HepG2 (cell line): Measurements from ENCODE around the gene GP1BA. TPM values are rescaled to one million over a fixed set of nuclear protein-coding genes. Genes with fewer than 3 reads are reported as not detected.

Experiments used
- ARID2 ChIP-seq: sonication (generic); formaldehyde crosslinking; IDR thresholded peaks from 2 replicates; pipeline ENCODE4 v1.8.1; 2022; ENCODE audit warnings: mild to moderate bottlenecking, missing genetic modification reagents, borderline replicate concordance
- FOXA1 ChIP-seq, 2 experiments: fragments of 450-650 bp in 1 of 2; sonication (generic) in 1 of 2; formaldehyde crosslinking in 1 of 2; IDR thresholded peaks; 2 replicates each; pipeline versions ENCODE4 v1.4.0 to v1.6.1; 2016 to 2020; ENCODE audit warnings: missing genetic modification reagents in 1 of 2
- FOXJ3 ChIP-seq: sonication (generic); formaldehyde crosslinking; IDR thresholded peaks from 2 replicates; pipeline ENCODE4 v1.4.0; 2020; ENCODE audit warnings: missing genetic modification reagents, mild to moderate bottlenecking, borderline replicate concordance
- HDAC1 ChIP-seq: sonication (generic); formaldehyde crosslinking; IDR thresholded peaks from 2 replicates; pipeline ENCODE4 v1.5.1; 2020; ENCODE audit warnings: mild to moderate bottlenecking, missing genetic modification reagents
- HHEX ChIP-seq: IDR thresholded peaks from 2 replicates; pipeline ENCODE4 v1.6.1; 2016; ENCODE audit warnings: control low read depth
- HNRNPLL ChIP-seq: fragments of 200-400 bp; formaldehyde crosslinking; IDR thresholded peaks from 2 replicates; pipeline ENCODE4 v1.6.1; 2017; ENCODE audit warnings: mild to moderate bottlenecking, low read depth, low read length; ENCODE audit not compliant: poor library complexity, severe bottlenecking
- ISL2 ChIP-seq: sonication (generic); formaldehyde crosslinking; IDR thresholded peaks from 2 replicates; pipeline ENCODE4 v1.5.0; 2020; ENCODE audit warnings: missing genetic modification reagents
- KAT7 ChIP-seq: IDR thresholded peaks from 2 replicates; pipeline ENCODE4 v1.6.1; 2018; ENCODE audit warnings: borderline replicate concordance, missing compliant biosample characterization
- PCBP1 ChIP-seq: fragments of 200-400 bp; formaldehyde crosslinking; IDR thresholded peaks from 2 replicates; pipeline ENCODE4 v1.6.1; 2017; ENCODE audit warnings: mild to moderate bottlenecking, low read depth, low read length, borderline replicate concordance
- RAD51 ChIP-seq: fragments of 450-650 bp; IDR thresholded peaks from 2 replicates; pipeline ENCODE4 v1.6.1; 2016; ENCODE audit warnings: borderline replicate concordance
- SNAPC2 ChIP-seq: sonication (generic); formaldehyde crosslinking; IDR thresholded peaks from 2 replicates; pipeline ENCODE4 v1.8.1; 2022; ENCODE audit warnings: mild to moderate bottlenecking, missing genetic modification reagents
- SRSF9 ChIP-seq: fragments of 200-400 bp; formaldehyde crosslinking; IDR thresholded peaks from 2 replicates; pipeline ENCODE4 v1.6.1; 2018; ENCODE audit warnings: borderline replicate concordance, mild to moderate bottlenecking, low read depth, low read length; ENCODE audit not compliant: insufficient read depth, poor library complexity, severe bottlenecking
- ZEB1 ChIP-seq: IDR thresholded peaks from 2 replicates; pipeline ENCODE4 v1.6.1; 2012; ENCODE audit warnings: mild to moderate bottlenecking, low read depth, inconsistent platforms; ENCODE audit not compliant: insufficient replicate concordance
- ZNF451 ChIP-seq: sonication (generic); formaldehyde crosslinking; IDR thresholded peaks from 2 replicates; pipeline ENCODE4 v1.5.0; 2020; ENCODE audit warnings: mild to moderate bottlenecking, missing genetic modification reagents
- ZNF670 ChIP-seq: sonication (generic); formaldehyde crosslinking; IDR thresholded peaks from 2 replicates; pipeline ENCODE4 v1.8.0; 2022; ENCODE audit warnings: mild to moderate bottlenecking, missing genetic modification reagents, borderline replicate concordance
- ZNF678 ChIP-seq: sonication (generic); formaldehyde crosslinking; IDR thresholded peaks from 2 replicates; pipeline ENCODE4 v1.4.0; 2020; ENCODE audit warnings: mild to moderate bottlenecking, missing genetic modification reagents
- ZNF703 ChIP-seq: sonication (generic); formaldehyde crosslinking; IDR thresholded peaks from 2 replicates; pipeline ENCODE4 v1.5.1; 2020; ENCODE audit warnings: missing genetic modification reagents, mild to moderate bottlenecking, moderate library complexity, borderline replicate concordance
- ZNF749 ChIP-seq: sonication (generic); formaldehyde crosslinking; IDR thresholded peaks from 2 replicates; pipeline ENCODE4 v1.8.0; 2022; ENCODE audit warnings: mild to moderate bottlenecking, missing genetic modification reagents, moderate library complexity, borderline replicate concordance
- ZSCAN12 ChIP-seq: sonication (generic); formaldehyde crosslinking; IDR thresholded peaks from 2 replicates; pipeline ENCODE4 v1.9.0; 2021; ENCODE audit warnings: mild to moderate bottlenecking, missing genetic modification reagents
- ZSCAN9 ChIP-seq: IDR thresholded peaks from 2 replicates; pipeline ENCODE4 v1.6.1; 2016; ENCODE audit warnings: borderline replicate concordance
- polyA plus RNA-seq, 8 experiments: library from polyadenylated mRNA; depleted of rRNA in 3 of 8; stranded (reverse) in 7 of 8; unstranded in 1 of 8; fragments of >200 nt; fragmentation: Illumina TruSeq in 4 of 8; extraction: Trizol in 4 of 8; gene quantifications; 2 replicates each; pipeline versions ENCODE4 v1.2.1 to v1.2.3, GENCODE V29; 2011 to 2016; ENCODE audit warnings: low read depth in 4 of 8, missing spikeins in 1 of 8, mixed read lengths in 1 of 8; ENCODE audit not compliant: insufficient read depth in 1 of 8
- total RNA-seq, 5 experiments: library from RNA; depleted of rRNA; stranded (reverse); fragments of >200 nt; fragmentation: Illumina TruSeq; extraction: Trizol; gene quantifications; 2 replicates each; pipeline ENCODE4 v1.2.3, GENCODE V29; 2016; ENCODE audit warnings: low read depth in 1 of 5
- TF ChIP-seq, protein P1 (sequence below): IDR thresholded peaks from 2 replicates; pipeline ENCODE4 v1.6.1; 2016; ENCODE audit warnings: low read depth
- TF ChIP-seq, protein P2 (sequence below): sonication (generic); formaldehyde crosslinking; IDR thresholded peaks from 2 replicates; pipeline ENCODE4 v1.4.0; 2020; ENCODE audit warnings: missing genetic modification reagents
- TF ChIP-seq, protein P3 (sequence below): sonication (generic); formaldehyde crosslinking; IDR thresholded peaks from 2 replicates; pipeline ENCODE4 v1.5.1; 2020; ENCODE audit warnings: mild to moderate bottlenecking, missing genetic modification reagents

GP1BA gene
- total and polyA plus RNA-seq, 2 of the 13 experiments (the other 11 are each of a cell fraction or from before 2014, with no cell fraction given): not detected

DNA sequence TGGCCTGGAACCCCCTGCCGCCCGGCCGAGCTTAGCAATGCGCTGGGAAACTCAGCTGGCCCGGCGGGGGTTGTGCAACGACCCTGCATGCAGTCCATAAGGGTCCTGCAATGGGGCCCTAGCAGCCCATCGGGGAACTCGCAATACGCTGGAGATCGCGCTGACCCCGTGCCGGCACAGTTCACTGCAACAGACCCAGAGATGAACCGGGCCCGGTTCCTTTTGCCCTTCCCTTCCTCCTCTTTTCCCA, 7.4 kb downstream of the GP1BA start (continued):
- TF ChIP-seq, protein P1, sequence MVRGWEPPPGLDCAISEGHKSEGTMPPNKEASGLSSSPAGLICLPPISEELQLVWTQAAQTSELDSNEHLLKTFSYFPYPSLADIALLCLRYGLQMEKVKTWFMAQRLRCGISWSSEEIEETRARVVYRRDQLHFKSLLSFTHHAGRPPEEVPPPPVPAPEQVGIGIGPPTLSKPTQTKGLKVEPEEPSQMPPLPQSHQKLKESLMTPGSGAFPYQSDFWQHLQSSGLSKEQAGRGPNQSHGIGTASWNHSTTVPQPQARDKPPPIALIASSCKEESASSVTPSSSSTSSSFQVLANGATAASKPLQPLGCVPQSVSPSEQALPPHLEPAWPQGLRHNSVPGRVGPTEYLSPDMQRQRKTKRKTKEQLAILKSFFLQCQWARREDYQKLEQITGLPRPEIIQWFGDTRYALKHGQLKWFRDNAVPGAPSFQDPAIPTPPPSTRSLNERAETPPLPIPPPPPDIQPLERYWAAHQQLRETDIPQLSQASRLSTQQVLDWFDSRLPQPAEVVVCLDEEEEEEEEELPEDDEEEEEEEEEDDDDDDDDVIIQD: peak; percentile 15; the same call in 1 of the 2 replicates
- TF ChIP-seq ISL2 (CRISPR knock-in tag) (peak; percentile 36; the same call in 1 of the 2 replicates), ZNF749 (CRISPR knock-in tag) (0 out of 2 replicates have a peak, but pooled peaks have one; percentile 40), SNAPC2 (CRISPR knock-in tag) (no peak), ARID2 (CRISPR knock-in tag) (no peak), ZNF678 (CRISPR knock-in tag) (0 out of 2 replicates have a peak, but pooled peaks have one; percentile 34), FOXJ3 (CRISPR knock-in tag) (no peak), HDAC1 (peak; percentile 67; the same call in 1 of the 2 replicates), ZSCAN12 (CRISPR knock-in tag) (0 out of 2 replicates have a peak, but pooled peaks have one; percentile 36), ZSCAN9 (CRISPR knock-in tag) (no peak), ZNF670 (CRISPR knock-in tag) (0 out of 2 replicates have a peak, but pooled peaks have one; percentile 43), RAD51 (no peak), PCBP1 (0 out of 2 replicates have a peak, but pooled peaks have one; percentile 51), KAT7 (CRISPR knock-in tag) (0 out of 2 replicates have a peak, but pooled peaks have one; percentile 31), HHEX (CRISPR knock-in tag) (no peak), ZNF703 (no peak), HNRNPLL (no peak), SRSF9 (no peak), FOXA1 (IDR thresholded peaks at IDR 0.05) (no peak), FOXA1 (CRISPR knock-in tag; IDR thresholded peaks at IDR 0.05) (no peak), ZNF451 (CRISPR knock-in tag) (no peak), ZEB1 (peak; percentile 48)
- TF ChIP-seq, protein P2, sequence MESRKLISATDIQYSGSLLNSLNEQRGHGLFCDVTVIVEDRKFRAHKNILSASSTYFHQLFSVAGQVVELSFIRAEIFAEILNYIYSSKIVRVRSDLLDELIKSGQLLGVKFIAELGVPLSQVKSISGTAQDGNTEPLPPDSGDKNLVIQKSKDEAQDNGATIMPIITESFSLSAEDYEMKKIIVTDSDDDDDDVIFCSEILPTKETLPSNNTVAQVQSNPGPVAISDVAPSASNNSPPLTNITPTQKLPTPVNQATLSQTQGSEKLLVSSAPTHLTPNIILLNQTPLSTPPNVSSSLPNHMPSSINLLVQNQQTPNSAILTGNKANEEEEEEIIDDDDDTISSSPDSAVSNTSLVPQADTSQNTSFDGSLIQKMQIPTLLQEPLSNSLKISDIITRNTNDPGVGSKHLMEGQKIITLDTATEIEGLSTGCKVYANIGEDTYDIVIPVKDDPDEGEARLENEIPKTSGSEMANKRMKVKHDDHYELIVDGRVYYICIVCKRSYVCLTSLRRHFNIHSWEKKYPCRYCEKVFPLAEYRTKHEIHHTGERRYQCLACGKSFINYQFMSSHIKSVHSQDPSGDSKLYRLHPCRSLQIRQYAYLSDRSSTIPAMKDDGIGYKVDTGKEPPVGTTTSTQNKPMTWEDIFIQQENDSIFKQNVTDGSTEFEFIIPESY (CRISPR knock-in tag): no peak
- TF ChIP-seq, protein P3, sequence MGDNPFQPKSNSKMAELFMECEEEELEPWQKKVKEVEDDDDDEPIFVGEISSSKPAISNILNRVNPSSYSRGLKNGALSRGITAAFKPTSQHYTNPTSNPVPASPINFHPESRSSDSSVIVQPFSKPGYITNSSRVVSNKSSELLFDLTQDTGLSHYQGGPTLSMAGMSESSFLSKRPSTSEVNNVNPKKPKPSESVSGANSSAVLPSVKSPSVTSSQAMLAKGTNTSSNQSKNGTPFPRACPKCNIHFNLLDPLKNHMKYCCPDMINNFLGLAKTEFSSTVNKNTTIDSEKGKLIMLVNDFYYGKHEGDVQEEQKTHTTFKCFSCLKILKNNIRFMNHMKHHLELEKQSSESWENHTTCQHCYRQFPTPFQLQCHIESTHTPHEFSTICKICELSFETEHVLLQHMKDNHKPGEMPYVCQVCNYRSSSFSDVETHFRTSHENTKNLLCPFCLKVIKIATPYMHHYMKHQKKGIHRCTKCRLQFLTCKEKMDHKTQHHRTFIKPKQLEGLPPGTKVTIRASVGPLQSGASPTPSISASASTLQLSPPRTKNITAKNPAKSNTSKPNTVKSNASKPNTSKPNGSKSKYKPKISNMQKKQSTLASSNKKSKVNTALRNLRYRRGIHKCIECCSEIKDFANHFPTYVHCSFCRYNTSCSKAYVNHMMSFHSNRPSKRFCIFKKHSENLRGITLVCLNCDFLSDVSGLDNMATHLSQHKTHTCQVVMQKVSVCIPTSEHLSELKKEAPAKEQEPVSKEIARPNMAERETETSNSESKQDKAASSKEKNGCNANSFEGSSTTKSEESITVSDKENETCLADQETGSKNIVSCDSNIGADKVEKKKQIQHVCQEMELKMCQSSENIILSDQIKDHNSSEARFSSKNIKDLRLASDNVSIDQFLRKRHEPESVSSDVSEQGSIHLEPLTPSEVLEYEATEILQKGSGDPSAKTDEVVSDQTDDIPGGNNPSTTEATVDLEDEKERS (CRISPR knock-in tag): no peak
